ENCODE results near the gene ATP10A.
"Not testable (repeated sequence)": the region's sequence is repeated elsewhere in the genome, so short reads cannot be mapped to it uniquely, and the experiment has no call there.

Gene ATP10A

DNA sequence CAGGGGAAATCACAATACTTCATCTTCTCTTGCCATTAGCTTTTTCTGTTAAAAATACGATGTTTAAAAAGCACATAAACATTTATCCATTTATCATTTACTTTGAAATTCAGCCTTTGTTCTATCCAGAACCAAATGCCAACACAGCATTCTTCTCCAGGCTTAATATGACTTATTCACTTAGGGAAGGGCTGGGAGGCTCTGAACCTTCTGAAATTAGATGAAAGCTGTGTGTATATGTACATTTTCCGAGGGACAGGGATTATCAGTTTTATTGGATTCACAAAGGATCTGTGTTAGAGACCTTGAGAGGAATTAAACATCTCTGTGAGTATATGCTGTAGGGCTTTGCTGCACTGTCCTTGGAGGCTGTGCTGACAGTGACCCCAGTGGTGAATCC lies 213.7 kb downstream of the ATP10A start:
- DNase-seq (ENCODE audit: low read depth): no peak

DNA sequence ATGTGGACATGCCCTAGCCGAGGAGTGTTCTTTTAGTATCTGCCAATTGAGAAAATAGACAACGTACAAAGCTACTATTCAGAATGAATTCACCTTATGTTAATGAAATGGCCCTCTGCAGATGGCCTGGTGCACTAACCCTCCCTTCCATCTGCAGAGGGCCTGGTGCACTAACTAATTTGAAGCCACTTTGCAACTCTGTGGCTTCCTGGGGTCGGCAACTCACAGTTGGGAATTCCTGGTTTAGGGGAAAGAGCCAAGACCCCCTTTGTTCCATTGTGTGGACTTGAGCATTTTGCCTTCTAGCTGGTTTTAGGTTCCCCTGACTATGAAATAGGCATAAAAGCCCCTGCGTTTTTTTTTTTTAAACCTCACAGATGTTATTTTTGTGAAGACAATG lies 220.0 kb downstream of the ATP10A start:
- DNase-seq (ENCODE audit: low read depth): no peak

- no peak for DNase-seq (ENCODE audit: low read depth)
These were observed 221.4 kb downstream of the ATP10A start for GRCh38 chr15:25641762-25642161.

- no peak for DNase-seq (ENCODE audit: low read depth)
These were observed 221.8 kb downstream of the ATP10A start for GRCh38 chr15:25641361-25641760.

DNA sequence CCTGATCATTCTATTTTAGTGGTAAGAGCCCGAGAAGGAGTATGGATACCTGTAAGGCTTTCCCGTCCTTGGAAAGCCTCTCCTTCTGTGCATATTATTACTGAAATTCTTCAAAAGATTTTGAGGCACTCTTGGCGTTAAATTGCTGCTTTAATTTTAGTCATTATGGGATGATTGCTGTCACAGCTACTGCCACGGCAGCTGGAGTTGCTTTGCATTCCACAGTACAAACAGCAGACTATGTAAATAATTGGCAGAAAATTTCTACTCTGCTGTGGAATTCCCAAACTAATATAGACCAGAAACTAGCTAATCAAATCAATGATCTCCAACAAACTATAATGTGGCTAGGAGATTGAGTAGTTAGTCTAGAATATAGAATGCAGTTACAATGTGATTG lies 222.2 kb downstream of the ATP10A start:
- DNase-seq (ENCODE audit: low read depth): not testable (repeated sequence)

DNA sequence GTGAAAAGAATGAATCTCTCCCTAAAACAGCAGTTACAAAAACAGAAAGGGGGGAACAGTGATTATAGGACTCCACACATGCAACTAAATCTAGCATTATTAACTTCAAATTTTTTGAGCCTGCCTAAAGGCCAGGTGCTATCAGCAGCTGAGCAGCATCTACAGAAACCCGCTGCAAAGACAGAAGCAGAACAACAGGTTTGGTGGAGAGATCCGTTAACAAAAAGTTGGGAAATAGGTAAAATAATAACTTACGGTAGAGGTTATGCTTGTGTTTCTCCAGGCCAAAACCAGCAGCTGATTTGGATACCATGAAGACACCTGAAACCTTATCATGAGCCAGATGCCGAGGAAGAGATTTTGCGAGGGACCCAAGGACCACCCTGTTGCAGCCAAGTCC lies 222.7 kb downstream of the ATP10A start:
- DNase-seq (ENCODE audit: low read depth): no peak

- not testable (repeated sequence) for DNase-seq (ENCODE audit: low read depth)
These were observed 226.6 kb downstream of the ATP10A start for GRCh38 chr15:25636486-25636885.

DNA sequence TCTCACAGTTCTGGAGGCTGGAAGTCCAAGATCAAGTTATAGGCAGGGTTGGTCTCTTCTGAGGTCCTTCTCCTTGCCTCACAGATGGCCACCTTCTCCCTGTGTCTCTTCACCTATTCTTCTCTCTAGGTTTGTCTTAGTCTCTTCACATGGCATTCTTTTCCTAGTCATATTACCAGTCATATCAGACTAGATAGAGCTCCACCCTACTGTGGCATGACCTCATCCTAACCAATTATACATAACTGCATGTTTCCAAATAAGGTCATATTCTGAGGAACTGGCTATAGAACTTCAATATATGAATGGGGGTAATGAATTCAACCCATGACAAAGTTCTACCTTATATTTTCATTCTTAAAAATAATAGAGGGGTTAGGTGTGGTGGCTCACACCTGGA lies 227.9 kb downstream of the ATP10A start:
- DNase-seq (ENCODE audit: low read depth): no peak

DNA sequence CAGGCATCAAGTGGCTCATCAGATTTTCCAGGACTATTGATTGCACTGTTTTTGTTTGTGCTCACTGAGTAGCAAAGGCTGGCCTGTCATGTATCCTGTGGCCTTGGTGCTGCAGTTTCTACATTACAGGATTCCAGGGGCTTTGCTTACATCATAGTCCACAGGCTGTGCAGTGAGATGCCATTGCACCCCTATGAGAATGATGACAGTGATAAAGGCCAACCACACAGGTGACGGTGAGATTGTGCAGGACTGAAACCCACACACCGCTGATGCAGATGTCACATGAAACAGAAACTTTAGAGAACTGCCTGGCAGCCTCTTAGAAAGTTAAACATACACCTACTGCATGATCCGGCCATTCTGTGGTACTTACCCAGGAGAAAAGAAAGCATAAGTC lies 229.3 kb downstream of the ATP10A start:
- no peak for DNase-seq (ENCODE audit: low read depth)

DNA sequence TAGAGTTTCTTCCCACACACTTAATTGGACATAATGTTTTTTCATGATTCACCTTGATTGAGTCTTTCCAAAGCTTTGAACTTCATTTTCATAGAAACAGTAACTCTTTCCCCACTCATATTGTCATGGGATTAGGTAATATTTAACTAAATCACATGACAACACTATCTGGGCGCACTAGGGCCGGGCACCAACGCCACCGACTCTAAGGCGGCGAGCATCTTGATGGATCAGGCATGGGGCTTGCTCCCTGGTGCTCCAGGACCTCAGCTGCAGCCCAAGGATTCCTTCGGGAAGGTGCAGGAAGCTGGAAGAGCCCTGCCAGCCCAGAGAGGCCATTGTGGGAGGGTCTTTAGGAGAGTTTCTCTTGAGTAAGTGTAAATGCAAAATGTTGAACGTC lies 231.2 kb downstream of the ATP10A start:
- no peak for DNase-seq (ENCODE audit: low read depth)
